NCI-H1930 (cell line): ENCODE data around the gene PRPF39.
"Not testable (repeated sequence)": the region's sequence is repeated elsewhere in the genome, so short reads cannot be mapped to it uniquely, and the experiment has no call there.

Experiments used
- DNase-seq, 2 experiments: peaks; one replicate each; lab custom pipeline; 2025; lab: John Stamatoyannopoulos, UW

PRPF39 gene

GRCh38 chr14:45140661-45141187 lies 56.8 kb downstream of the PRPF39 start:
- no peak for DNase-seq

GRCh38 chr14:45142083-45142482 lies 58.2 kb downstream of the PRPF39 start:
- not testable (repeated sequence) for DNase-seq

- DNase-seq, result no peak
Observed at GRCh38 chr14:45144658-45145057, 60.7 kb downstream of the PRPF39 start.

GRCh38 chr14:45145214-45145613 lies 61.3 kb downstream of the PRPF39 start:
- no peak for DNase-seq

GRCh38 chr14:45149602-45150001 lies 65.7 kb downstream of the PRPF39 start:
- no peak for DNase-seq

GRCh38 chr14:45150386-45150890 lies 66.5 kb downstream of the PRPF39 start:
- no peak for DNase-seq

- no peak for DNase-seq
Observed at GRCh38 chr14:45156067-45156466, 72.2 kb downstream of the PRPF39 start.
